Metanephros (tissue), 1 donor: ENCODE data around the gene FAM151B. TPM values are rescaled to one million over a fixed set of nuclear protein-coding genes. Genes with fewer than 3 reads are reported as not detected.

ENCODE experiments used
- total RNA-seq: library from RNA; depleted of rRNA; stranded (reverse); fragments of >200 nt; gene quantifications from one replicate; pipeline ENCODE4 v1.2.3, GENCODE V29; 2014

FAM151B gene
- total RNA-seq: 5.0 TPM

GRCh38 chr5:80487829-80488721 is at the start of gene FAM151B:
TSS of gene FAM151B (plus strand) at chr5:80488100. CDS start at chr5:80488124, 24 bp downstream.

GRCh38 chr5:80569961-80570786 is 82.3 kb downstream of the FAM151B start, which contains the start of gene ANKRD34B:
TSS of gene ANKRD34B (minus strand) at chr5:80570280. CDS start at chr5:80560019, 10,261 bp downstream.

Other genes with a start within 250 kb of the FAM151B start
- gene SERINC5, start 232.1 kb upstream of the FAM151B start, total RNA-seq: 71.2 TPM
- gene SPZ1, start 168.1 kb upstream of the FAM151B start, total RNA-seq: not detected
- gene ZFYVE16, start 80.0 kb upstream of the FAM151B start, total RNA-seq: 75.2 TPM
- 0.18 TPM for gene ANKRD34B, start 82.2 kb downstream of the FAM151B start, total RNA-seq
- gene MSH3, start 166.6 kb downstream of the FAM151B start, total RNA-seq: 25.9 TPM
- gene DHFR, start 166.9 kb downstream of the FAM151B start, total RNA-seq: 22.4 TPM